OCI-LY7 (cell line): ENCODE measurements around the gene PCDHB14. TPM values are rescaled to one million over a fixed set of nuclear protein-coding genes. Genes with fewer than 3 reads are reported as not detected.
A peak's percentile ranks its signal among the peaks of the same experiment; 100 is the strongest.
"Not testable (repeated sequence)": the region's sequence is repeated elsewhere in the genome, so short reads cannot be mapped to it uniquely, and the experiment has no call there.

Source experiments
- BruUV-seq: library from RNA; stranded (reverse); fragments of 400-500 nt; replicated peaks from 2 replicates; lab custom pipeline; 2021; lab: Mats Ljungman, UMichigan
- CTCF ChIA-PET: fragments of 300-600 bp; sonication (Branson Sonifier 250); formaldehyde crosslinking; loops from one replicate; lab custom pipeline; 2022; ENCODE audit warnings: antibody characterized with exemption; ENCODE audit not compliant: unreplicated experiment; lab: Charles Lee
- POLR2A ChIA-PET: fragments of 300-600 bp; sonication (Branson Sonifier 250); formaldehyde crosslinking; loops from one replicate; lab custom pipeline; 2022; ENCODE audit warnings: antibody characterized with exemption; lab: Charles Lee
- DNase-seq: peaks from one replicate; pipeline ENCODE4 v3.0.0-alpha.2; 2015; ENCODE audit warnings: low spot score
- H2AFZ ChIP-seq: fragments of 200-600 bp; sonication (generic), shearing (Covaris generic); 2 replicates; pipeline ENCODE4 v1.6.1; 2014; ENCODE audit warnings: mild to moderate bottlenecking, antibody characterized with exemption, low read length, moderate library complexity
- H3K27ac ChIP-seq: fragments of 200-600 bp; sonication (generic); 2 replicates; pipeline ENCODE4 v1.5.1; 2014; ENCODE audit warnings: mixed run types, low read depth, mild to moderate bottlenecking, moderate library complexity, low read length, inconsistent platforms; ENCODE audit not compliant: poor library complexity, severe bottlenecking
- H3K36me3 ChIP-seq: fragments of 200-600 bp; sonication (generic); 2 replicates; pipeline ENCODE4 v1.6.1; 2014; ENCODE audit warnings: mild to moderate bottlenecking, antibody characterized with exemption, low read length, moderate library complexity, mixed read lengths; ENCODE audit not compliant: insufficient read depth
- H3K4me1 ChIP-seq: fragments of 200-600 bp; sonication (generic); 2 replicates; pipeline ENCODE4 v1.5.1; 2014; ENCODE audit warnings: mild to moderate bottlenecking, low read length; ENCODE audit not compliant: insufficient read depth, poor library complexity, severe bottlenecking
- H3K4me2 ChIP-seq: fragments of 200-600 bp; sonication (generic); 2 replicates; pipeline ENCODE4 v1.6.1; 2014; ENCODE audit warnings: mild to moderate bottlenecking, low read length
- H3K4me3 ChIP-seq: fragments of 200-600 bp; sonication (generic); 2 replicates; pipeline ENCODE4 v1.5.1; 2014; ENCODE audit warnings: mild to moderate bottlenecking, low read depth, low read length; ENCODE audit not compliant: poor library complexity, severe bottlenecking
- H3K79me2 ChIP-seq: fragments of 200-600 bp; sonication (generic); 2 replicates; pipeline ENCODE4 v1.6.1; 2016; ENCODE audit warnings: low read depth, mild to moderate bottlenecking, low read length, moderate library complexity, mixed read lengths; ENCODE audit not compliant: insufficient read depth
- H3K9me2 ChIP-seq: fragments of 200-600 bp; sonication (generic); 2 replicates; pipeline ENCODE4 v1.6.1; 2016; ENCODE audit warnings: mild to moderate bottlenecking, low read length, mixed read lengths; ENCODE audit not compliant: insufficient read depth
- H3K9me3 ChIP-seq: fragments of 200-600 bp; sonication (generic); 2 replicates; pipeline ENCODE4 v1.6.1; 2014; ENCODE audit warnings: mild to moderate bottlenecking, mixed run types, low read length, mixed read lengths
- H4K20me1 ChIP-seq: fragments of 200-600 bp; sonication (generic); 2 replicates; pipeline ENCODE4 v1.6.1; 2014; ENCODE audit warnings: mild to moderate bottlenecking, antibody characterized with exemption, low read length, moderate library complexity, mixed read lengths; ENCODE audit not compliant: insufficient read depth
- EZH2phosphoT487 ChIP-seq: fragments of 200-600 bp; sonication (generic); IDR thresholded peaks from 2 replicates; pipeline ENCODE4 v1.6.1; 2018; ENCODE audit warnings: low read depth, borderline replicate concordance, mild to moderate bottlenecking, mixed run types, antibody characterized with exemption, low read length, moderate library complexity, mixed read lengths
- intact Hi-C: fragments of 100-400 bp; cut with micrococcal nuclease; formaldehyde crosslinking; loops from one replicate; pipeline ENCODE4 v1.10.0; 2022; ENCODE audit not compliant: unreplicated experiment
- total RNA-seq, 2 experiments: library from RNA; depleted of rRNA in 1 of 2; stranded (reverse); fragments of >200 nt in 1 of 2; shearing (Covaris generic) in 1 of 2; gene quantifications; 2 replicates each; pipeline ENCODE4 v1.2.3, GENCODE V29; 2014 to 2022
- TF ChIP-seq, protein P1 (sequence below): fragments of 200-600 bp; sonication (generic); conservative IDR thresholded peaks from 2 replicates; pipeline ENCODE4 v1.5.1; 2014; ENCODE audit warnings: mild to moderate bottlenecking, antibody characterized with exemption, low read length, moderate library complexity, mixed read lengths

PCDHB14 gene
- total RNA-seq, 2 experiments from 2014 or later, result 0.22 TPM; not detected in 1

GRCh38 chr5:141199359-141200235 is 23.5 kb upstream of the PCDHB14 start, which contains the start of gene PCDHB11:
TSS of gene PCDHB11 (plus strand) at chr5:141199627. CDS start at chr5:141199775, 148 bp downstream.
- Histone ChIP-seq H3K27ac (no peak within 1 kb of the TSS), H3K4me3 (no peak within 1 kb of the TSS), H3K4me1 (no peaks in the 10 kb centered on the region), H3K36me3 (no peaks in the 10 kb centered on the region), H3K9me2 (no peaks in the 10 kb centered on the region), H2AFZ (no peak within 1 kb of the TSS), H3K79me2 (no peaks in the 10 kb centered on the region), H4K20me1 (no peaks in the 10 kb centered on the region), H3K4me2 (no peak within 1 kb of the TSS), H3K9me3 (peaks cover 9% of the 10 kb centered on the region)
- intact Hi-C loops, result loop anchor here (10.0 kb wide), 1 partner anchor 155 kb away; the partner anchor contains the start of genes PCDHGA4, PCDHGB1 and PCDHGB2
- BruUV-seq, result no TSS peak
- TF ChIP-seq, protein P1, sequence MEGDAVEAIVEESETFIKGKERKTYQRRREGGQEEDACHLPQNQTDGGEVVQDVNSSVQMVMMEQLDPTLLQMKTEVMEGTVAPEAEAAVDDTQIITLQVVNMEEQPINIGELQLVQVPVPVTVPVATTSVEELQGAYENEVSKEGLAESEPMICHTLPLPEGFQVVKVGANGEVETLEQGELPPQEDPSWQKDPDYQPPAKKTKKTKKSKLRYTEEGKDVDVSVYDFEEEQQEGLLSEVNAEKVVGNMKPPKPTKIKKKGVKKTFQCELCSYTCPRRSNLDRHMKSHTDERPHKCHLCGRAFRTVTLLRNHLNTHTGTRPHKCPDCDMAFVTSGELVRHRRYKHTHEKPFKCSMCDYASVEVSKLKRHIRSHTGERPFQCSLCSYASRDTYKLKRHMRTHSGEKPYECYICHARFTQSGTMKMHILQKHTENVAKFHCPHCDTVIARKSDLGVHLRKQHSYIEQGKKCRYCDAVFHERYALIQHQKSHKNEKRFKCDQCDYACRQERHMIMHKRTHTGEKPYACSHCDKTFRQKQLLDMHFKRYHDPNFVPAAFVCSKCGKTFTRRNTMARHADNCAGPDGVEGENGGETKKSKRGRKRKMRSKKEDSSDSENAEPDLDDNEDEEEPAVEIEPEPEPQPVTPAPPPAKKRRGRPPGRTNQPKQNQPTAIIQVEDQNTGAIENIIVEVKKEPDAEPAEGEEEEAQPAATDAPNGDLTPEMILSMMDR, result peak; percentile 75
- TF ChIP-seq EZH2phosphoT487, result no peak
- ChIA-PET POLR2A (interaction anchor here (0.5 to 0.7 kb wide), 2 partner anchors 1319 to 1906 kb away, joined by 3 to 4 read pairs; no protein-coding TSS in a partner anchor), CTCF (no interaction called here)
- peak; percentile 18 for DNase-seq

- BruUV-seq, intact Hi-C loops, H2AFZ ChIP-seq, DNase-seq, H3K36me3 ChIP-seq, H4K20me1 ChIP-seq, H3K4me3 ChIP-seq, H3K9me2 ChIP-seq, POLR2A ChIA-PET, H3K79me2 ChIP-seq, H3K27ac ChIP-seq, H3K4me1 ChIP-seq, H3K4me2 ChIP-seq, CTCF ChIA-PET, H3K9me3 ChIP-seq: not testable (repeated sequence)
Measured at GRCh38 chr5:141201126-141201525, 22.0 kb upstream of the PCDHB14 start.

- intact Hi-C loops, DNase-seq, H3K79me2 ChIP-seq, H3K9me3 ChIP-seq, H4K20me1 ChIP-seq, H3K36me3 ChIP-seq, H2AFZ ChIP-seq, BruUV-seq, H3K4me1 ChIP-seq, H3K4me3 ChIP-seq, H3K4me2 ChIP-seq, CTCF ChIA-PET, H3K27ac ChIP-seq, H3K9me2 ChIP-seq: not testable (repeated sequence)
- POLR2A ChIA-PET, result interaction anchor here (0.7 kb wide), 4 partner anchors 17 to 1570 kb away, joined by 3 to 4 read pairs (median 4); no protein-coding TSS in a partner anchor
Measured at GRCh38 chr5:141201646-141202045, 21.5 kb upstream of the PCDHB14 start.
